Liver (tissue), 9 donors: ENCODE measurements around the gene ZNF639. TPM values are rescaled to one million over a fixed set of nuclear protein-coding genes. Genes with fewer than 3 reads are reported as not detected.

Experiments
- DNase-seq: peaks from one replicate; pipeline ENCODE4 v3.0.0-alpha.2; 2017; ENCODE audit warnings: low spot score
- H3K27ac ChIP-seq, 2 donors: one replicate each; pipeline ENCODE4 v1.7.0; 2013; ENCODE audit warnings: inconsistent platforms in 2 of 2, low read length in 2 of 2, control low read depth in 1 of 2, low read depth in 1 of 2, mild to moderate bottlenecking in 1 of 2
- H3K27me3 ChIP-seq, 4 donors: one replicate each; pipeline versions ENCODE4 v1.6.1 to v1.7.0; 2013; ENCODE audit warnings: low read length in 3 of 4, inconsistent platforms in 1 of 4, mild to moderate bottlenecking in 1 of 4, moderate library complexity in 1 of 4; ENCODE audit not compliant: control insufficient read depth in 4 of 4, insufficient read depth in 4 of 4
- H3K36me3 ChIP-seq, 4 donors: one replicate each; pipeline versions ENCODE4 v1.6.1 to v1.7.0; 2013; ENCODE audit warnings: low read length in 3 of 4, mild to moderate bottlenecking in 3 of 4, low read depth in 1 of 4, moderate library complexity in 1 of 4; ENCODE audit not compliant: control insufficient read depth in 4 of 4, insufficient read depth in 3 of 4
- H3K4me1 ChIP-seq, 4 donors: one replicate each; pipeline versions ENCODE4 v1.6.1 to v1.7.0; 2013; ENCODE audit warnings: low read length in 3 of 4, mild to moderate bottlenecking in 3 of 4, moderate library complexity in 1 of 4; ENCODE audit not compliant: control insufficient read depth in 4 of 4, insufficient read depth in 4 of 4
- H3K4me3 ChIP-seq, 3 donors: one replicate each; pipeline versions ENCODE4 v1.6.1 to v1.7.0; 2013; ENCODE audit warnings: low read length in 3 of 3, control low read depth in 1 of 3, low read depth in 1 of 3, mild to moderate bottlenecking in 1 of 3
- H3K9ac ChIP-seq, 2 donors: one replicate each; pipeline ENCODE4 v1.7.0; 2013; ENCODE audit warnings: low read length in 2 of 2, mild to moderate bottlenecking in 2 of 2, moderate library complexity in 2 of 2, control low read depth in 1 of 2, low read depth in 1 of 2
- H3K9me3 ChIP-seq, 4 donors: one replicate each; pipeline versions ENCODE4 v1.6.1 to v1.7.0; 2013; ENCODE audit warnings: low read length in 3 of 4; ENCODE audit not compliant: control insufficient read depth in 4 of 4
- CTCF ChIP-seq: fragments of 150-350 bp; IDR thresholded peaks from 2 replicates; pipeline ENCODE4 v1.5.1; 2017; ENCODE audit warnings: improper control_type of control experiment, low read depth, low read length; ENCODE audit not compliant: missing input control
- FOXA2 ChIP-seq: IDR thresholded peaks from 2 replicates; pipeline ENCODE4 v1.6.1; 2016; ENCODE audit warnings: antibody characterized with exemption
- GABPA ChIP-seq, 2 donors: IDR thresholded peaks in 1 of 2; conservative IDR thresholded peaks in 1 of 2; 2 replicates each; pipeline ENCODE4 v1.6.1; 2016; ENCODE audit warnings: antibody characterized with exemption in 2 of 2, mild to moderate bottlenecking in 1 of 2, moderate library complexity in 1 of 2
- HNF4A ChIP-seq, 2 donors: conservative IDR thresholded peaks; 2 replicates each; pipeline ENCODE4 v1.6.1; 2016; ENCODE audit warnings: antibody characterized with exemption in 2 of 2, mild to moderate bottlenecking in 2 of 2
- HNF4G ChIP-seq: IDR thresholded peaks from 2 replicates; pipeline ENCODE4 v1.6.1; 2016; ENCODE audit warnings: antibody characterized with exemption
- MAX ChIP-seq: IDR thresholded peaks from 2 replicates; pipeline ENCODE4 v1.6.1; 2016; ENCODE audit warnings: antibody characterized with exemption
- NR2F2 ChIP-seq: IDR thresholded peaks from 2 replicates; pipeline ENCODE4 v1.6.1; 2016; ENCODE audit warnings: antibody characterized with exemption
- RAD21 ChIP-seq, 2 donors: IDR thresholded peaks; 2 replicates each; pipeline ENCODE4 v1.6.1; 2016; ENCODE audit warnings: antibody characterized with exemption in 2 of 2, mild to moderate bottlenecking in 2 of 2
- REST ChIP-seq: IDR thresholded peaks from 2 replicates; pipeline ENCODE4 v1.6.1; 2016; ENCODE audit warnings: antibody characterized with exemption, mild to moderate bottlenecking
- SP1 ChIP-seq: IDR thresholded peaks from 2 replicates; pipeline ENCODE4 v1.6.1; 2018; ENCODE audit warnings: antibody characterized with exemption, mild to moderate bottlenecking
- TAF1 ChIP-seq: conservative IDR thresholded peaks from 2 replicates; pipeline ENCODE4 v1.6.1; 2016; ENCODE audit warnings: antibody characterized with exemption, mild to moderate bottlenecking
- YY1 ChIP-seq: IDR thresholded peaks from 2 replicates; pipeline ENCODE4 v1.6.1; 2016; ENCODE audit warnings: antibody characterized with exemption, mild to moderate bottlenecking
- ZBTB33 ChIP-seq: IDR thresholded peaks from 2 replicates; pipeline ENCODE4 v1.6.1; 2016; ENCODE audit warnings: antibody characterized with exemption
- WGBS: extraction: QIAGEN DNeasy Blood & Tissue Kit; methylation state at CpG from one replicate; pipeline ENCODE4 v1.1.7; 2013; 5-methylcytosine and 5-hydroxymethylcytosine counted together
- polyA plus RNA-seq, 2 donors: library from polyadenylated mRNA; stranded (reverse) in 1 of 2; unstranded in 1 of 2; fragments of 200-250 nt in 1 of 2; fragments of >200 nt in 1 of 2; fragmentation: Nextera tagmentation in 1 of 2; extraction: Ambion mirVana in 1 of 2; gene quantifications; one replicate each; pipeline versions ENCODE4 v1.2.1 to v1.2.3, GENCODE V29; 2013 to 2015
- total RNA-seq, 2 donors: library from RNA; depleted of rRNA; stranded (reverse); fragments of >200 nt; gene quantifications; one replicate each; pipeline ENCODE4 v1.2.3, GENCODE V29; 2014
- donor health status: healthy.
- donor health status: healthy.
- donor health status: healthy.
- donor health status: healthy.
- donor health status: healthy.

Gene ZNF639
- total and polyA plus RNA-seq, 4 donors: 8.7 to 23.4 (median 16.3) TPM

- peak within 1 kb of the TSS; percentile 39 to 74 for H3K27ac ChIP-seq
- H3K4me1 ChIP-seq: peaks cover 0 to 12% (median 9%) of the 10 kb centered on the region in 4 donors
- H3K36me3 ChIP-seq: peaks cover 6 to 17% (median 11%) of the 10 kb centered on the region in 4 donors
- WGBS: under 1% methylated on average over 63 of the region's 63 CpGs
- no peak for TF ChIP-seq CTCF
- TF ChIP-seq YY1: peak; percentile 100
- TF ChIP-seq REST: no peak
- TF ChIP-seq TAF1: no peak
- TF ChIP-seq SP1: peak; percentile 53
- no peak for TF ChIP-seq NR2F2
- no peak for TF ChIP-seq HNF4G
- no peak for TF ChIP-seq ZBTB33
- peak in 1 of 2 donors; percentile 29 for TF ChIP-seq RAD21 (IDR thresholded peaks at IDR 0.05)
- peak; percentile 87 to 96 for TF ChIP-seq GABPA (IDR thresholded peaks at IDR 0.05 in 1 of 2, conservative IDR thresholded peaks at IDR 0.05 in 1 of 2)
- H3K9ac ChIP-seq: peak within 1 kb of the TSS; percentile 35 to 89
- peak within 1 kb of the TSS; percentile 86 to 98 (median 89) for H3K4me3 ChIP-seq
- no peaks in the 10 kb centered on the region for H3K27me3 ChIP-seq
- H3K9me3 ChIP-seq: no peaks in the 10 kb centered on the region
- DNase-seq: peak; percentile 88
Measured at GRCh38 chr3:179347345-179348194, 24.7 kb downstream of the ZNF639 start, which contains the start of gene MFN1. TSS of gene MFN1 (plus strand) at chr3:179347709. CDS start at chr3:179348852, 1,143 bp downstream.

- H3K4me3 ChIP-seq: peak overlapping the region; percentile 86 to 98 (median 89)
- DNase-seq: no peak
- TF ChIP-seq NR2F2 (no peak), MAX (no peak), YY1 (no peak), FOXA2 (no peak), HNF4A (conservative IDR thresholded peaks at IDR 0.05) (no peak)
- no peaks in the 10 kb centered on the region for H3K9me3 ChIP-seq
- H3K36me3 ChIP-seq: peaks cover 6 to 19% (median 12%) of the 10 kb centered on the region in 4 donors
- 44% methylated on average over 5 of the region's 5 CpGs for WGBS
- peak overlapping the region; percentile 35 to 89 for H3K9ac ChIP-seq
- H3K4me1 ChIP-seq: peaks cover 0 to 12% (median 9%) of the 10 kb centered on the region in 4 donors
- no peaks in the 10 kb centered on the region for H3K27me3 ChIP-seq
- H3K27ac ChIP-seq: peak overlapping the region; percentile 39 to 67
Measured at GRCh38 chr3:179348325-179349013, 25.6 kb downstream of the ZNF639 start.
